ENCODE measurements around the gene USP17L10.
"Not testable (repeated sequence)": the region's sequence is repeated elsewhere in the genome, so short reads cannot be mapped to it uniquely, and the experiment has no call there.

Gene USP17L10

GRCh38 chr4:9210357-9210756, at the start of gene USP17L10:
Gene USP17L10, plus strand, starts transcription at chr4:9210657. Its CDS starts 0 bp downstream, at chr4:9210657.
- DNase-seq = not testable (repeated sequence)

- not testable (repeated sequence) for DNase-seq
Measured at GRCh38 chr4:9165990-9166389, 44.5 kb upstream of the USP17L10 start.

DNA sequence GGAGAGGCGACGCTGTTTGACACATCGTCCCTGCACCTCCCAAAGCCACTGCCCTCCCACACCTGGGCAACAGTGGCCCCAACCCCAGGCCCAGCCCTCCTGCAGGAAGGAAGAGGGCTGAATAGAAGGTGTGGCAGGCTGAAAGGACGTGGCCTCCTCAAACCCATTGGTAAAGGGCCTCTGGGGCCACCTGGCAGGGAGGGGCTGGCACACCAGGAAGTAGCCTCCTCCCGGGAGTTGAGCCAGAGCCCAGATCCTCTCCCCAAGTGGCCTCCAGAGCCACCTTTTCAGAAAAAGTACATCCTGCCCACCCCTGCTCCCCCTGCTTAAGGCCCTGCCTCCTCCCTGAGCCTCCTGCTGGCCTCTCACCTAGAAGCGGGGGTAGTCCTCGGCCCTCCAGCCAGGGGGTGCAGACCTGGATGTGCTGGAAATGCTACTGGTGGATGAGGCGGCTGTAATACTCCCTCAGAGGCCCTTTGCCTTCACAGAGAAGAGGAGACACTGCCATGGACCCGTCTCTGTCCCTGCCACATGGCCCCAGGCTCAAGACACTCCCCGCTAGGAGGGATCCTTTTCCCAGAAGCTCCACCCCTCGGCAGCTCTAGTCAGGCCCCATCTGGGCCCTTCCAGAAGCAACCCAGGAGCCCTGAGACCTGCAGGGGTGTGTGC, 40.5 kb upstream of the USP17L10 start, which contains the start of gene FAM90A26:
Gene FAM90A26, plus strand, starts transcription at position 619 of the 669 bp plus-strand sequence. CDS start 2,764 bp downstream, outside the sequence.
- not testable (repeated sequence) for DNase-seq

DNA sequence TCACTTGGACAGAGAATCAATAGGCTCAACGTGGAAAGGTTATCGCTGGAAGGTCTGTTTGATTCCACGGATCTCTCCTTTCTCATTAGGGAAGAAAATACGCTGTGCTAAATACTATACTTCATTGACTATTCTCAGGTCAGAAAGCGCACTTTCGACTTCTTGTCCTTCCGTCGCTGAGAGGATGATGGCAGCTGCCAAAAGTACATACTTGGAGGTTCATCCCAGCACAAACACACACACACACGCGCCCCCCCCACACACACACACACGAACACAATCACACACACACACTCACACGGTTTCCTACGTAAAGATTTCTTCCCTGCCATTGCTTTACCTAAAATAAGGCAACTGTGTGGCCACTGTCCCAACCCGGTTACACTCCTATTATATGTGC, 4.2 kb downstream of the USP17L10 start:
- not testable (repeated sequence) for DNase-seq

- not testable (repeated sequence) for DNase-seq
Measured at GRCh38 chr4:9215105-9215504, 4.6 kb downstream of the USP17L10 start, which contains the start of gene USP17L11. Gene USP17L11, plus strand, starts transcription at chr4:9215405. Its CDS starts 0 bp downstream, at chr4:9215405.

DNA sequence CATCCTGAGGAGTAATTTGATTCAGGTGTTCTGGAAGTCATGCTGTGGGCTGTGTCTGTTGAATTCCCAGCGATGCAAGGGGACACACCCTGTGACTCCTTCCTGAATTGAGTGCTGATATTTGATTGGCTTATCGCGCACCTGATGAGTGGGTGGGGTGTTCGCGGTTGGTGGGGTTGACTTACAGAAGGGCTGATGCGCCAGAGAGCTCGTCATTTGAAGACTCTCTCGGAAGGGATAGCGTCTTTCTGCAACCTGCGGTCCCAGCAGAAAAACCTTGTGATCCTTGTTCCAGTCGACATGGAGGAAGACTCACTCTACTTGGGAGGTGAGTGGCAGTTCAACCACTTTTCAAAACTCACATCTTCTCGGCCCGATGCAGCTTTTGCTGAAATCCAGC, 9.4 kb downstream of the USP17L10 start, which contains the start of gene USP17L12:
Gene USP17L12, plus strand, starts transcription at position 301 of the 400 bp plus-strand sequence. Its CDS starts 0 bp downstream, at position 301.
- not testable (repeated sequence) for DNase-seq

DNA sequence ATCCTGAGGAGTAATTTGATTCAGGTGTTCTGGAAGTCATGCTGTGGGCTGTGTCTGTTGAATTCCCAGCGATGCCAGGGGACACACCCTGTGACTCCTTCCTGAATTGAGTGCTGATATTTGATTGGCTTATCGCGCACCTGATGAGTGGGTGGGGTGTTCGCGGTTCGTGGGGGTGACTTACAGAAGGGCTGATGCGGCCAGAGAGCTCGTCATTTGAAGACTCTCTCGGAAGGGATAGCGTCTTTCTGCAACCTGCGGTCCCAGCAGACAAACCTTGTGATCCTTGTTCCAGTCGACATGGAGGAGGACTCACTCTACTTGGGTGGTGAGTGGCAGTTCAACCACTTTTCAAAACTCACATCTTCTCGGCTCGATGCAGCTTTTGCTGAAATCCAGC, 14.1 kb downstream of the USP17L10 start, which contains the start of gene USP17L13:
Gene USP17L13, plus strand, starts transcription at position 301 of the 400 bp plus-strand sequence. Its CDS starts 0 bp downstream, at position 301.
- not testable (repeated sequence) for DNase-seq

DNA sequence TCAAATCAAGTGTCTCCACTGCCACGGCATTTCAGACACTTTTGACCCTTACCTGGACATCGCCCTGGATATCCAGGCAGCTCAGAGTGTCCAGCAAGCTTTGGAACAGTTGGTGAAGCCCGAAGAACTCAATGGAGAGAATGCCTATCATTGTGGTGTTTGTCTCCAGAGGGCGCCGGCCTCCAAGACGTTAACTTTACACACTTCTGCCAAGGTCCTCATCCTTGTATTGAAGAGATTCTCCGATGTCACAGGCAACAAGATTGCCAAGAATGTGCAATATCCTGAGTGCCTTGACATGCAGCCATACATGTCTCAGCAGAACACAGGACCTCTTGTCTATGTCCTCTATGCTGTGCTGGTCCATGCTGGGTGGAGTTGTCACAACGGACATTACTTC, 19.8 kb downstream of the USP17L10 start:
- not testable (repeated sequence) for DNase-seq

DNA sequence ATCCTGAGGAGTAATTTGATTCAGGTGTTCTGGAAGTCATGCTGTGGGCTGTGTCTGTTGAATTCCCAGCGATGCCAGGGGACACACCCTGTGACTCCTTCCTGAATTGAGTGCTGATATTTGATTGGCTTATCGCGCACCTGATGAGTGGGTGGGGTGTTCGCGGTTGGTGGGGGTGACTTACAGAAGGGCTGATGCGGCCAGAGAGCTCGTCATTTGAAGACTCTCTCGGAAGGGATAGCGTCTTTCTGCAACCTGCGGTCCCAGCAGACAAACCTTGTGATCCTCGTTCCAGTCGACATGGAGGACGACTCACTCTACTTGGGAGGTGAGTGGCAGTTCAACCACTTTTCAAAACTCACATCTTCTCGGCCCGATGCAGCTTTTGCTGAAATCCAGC, 23.6 kb downstream of the USP17L10 start, which contains the start of gene USP17L15:
Gene USP17L15, plus strand, starts transcription at position 301 of the 400 bp plus-strand sequence. Its CDS starts 0 bp downstream, at position 301.
- DNase-seq = not testable (repeated sequence)

GRCh38 chr4:9238461-9238860, 28.0 kb downstream of the USP17L10 start:
- DNase-seq = not testable (repeated sequence)

GRCh38 chr4:9243579-9243978, 33.1 kb downstream of the USP17L10 start, which contains the start of gene USP17L17:
Gene USP17L17, plus strand, starts transcription at chr4:9243879. Its CDS starts 0 bp downstream, at chr4:9243879.
- DNase-seq = not testable (repeated sequence)

DNA sequence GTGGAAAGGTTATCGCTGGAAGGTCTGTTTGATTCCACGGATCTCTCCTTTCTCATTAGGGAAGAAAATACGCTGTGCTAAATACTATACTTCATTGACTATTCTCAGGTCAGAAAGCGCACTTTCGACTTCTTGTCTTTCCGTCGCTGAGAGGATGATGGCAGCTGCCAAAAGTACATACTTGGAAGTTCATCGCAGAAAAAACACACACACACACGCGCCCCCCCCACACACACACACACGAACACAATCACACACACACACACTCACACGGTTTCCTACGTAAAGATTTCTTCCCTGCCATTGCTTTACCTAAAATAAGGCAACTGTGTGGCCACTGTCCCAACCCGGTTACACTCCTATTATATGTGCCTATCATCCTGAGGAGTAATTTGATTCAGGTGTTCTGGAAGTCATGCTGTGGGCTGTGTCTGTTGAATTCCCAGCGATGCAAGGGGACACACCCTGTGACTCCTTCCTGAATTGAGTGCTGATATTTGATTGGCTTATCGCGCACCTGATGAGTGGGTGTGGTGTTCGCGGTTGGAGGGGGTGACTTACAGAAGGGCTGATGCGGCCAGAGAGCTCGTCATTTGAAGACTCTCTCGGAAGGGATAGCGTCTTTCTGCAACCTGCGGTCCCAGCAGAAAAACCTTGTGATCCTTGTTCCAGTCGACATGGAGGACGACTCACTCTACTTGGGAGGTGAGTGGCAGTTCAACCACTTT, 37.7 kb downstream of the USP17L10 start, which contains the start of gene USP17L18:
Gene USP17L18, plus strand, starts transcription at position 678 of the 728 bp plus-strand sequence. Its CDS starts 0 bp downstream, at position 678.
- DNase-seq = not testable (repeated sequence)

GRCh38 chr4:9253078-9253477, 42.6 kb downstream of the USP17L10 start, which contains the start of gene USP17L19:
Gene USP17L19, plus strand, starts transcription at chr4:9253378. Its CDS starts 0 bp downstream, at chr4:9253378.
- not testable (repeated sequence) for DNase-seq

DNA sequence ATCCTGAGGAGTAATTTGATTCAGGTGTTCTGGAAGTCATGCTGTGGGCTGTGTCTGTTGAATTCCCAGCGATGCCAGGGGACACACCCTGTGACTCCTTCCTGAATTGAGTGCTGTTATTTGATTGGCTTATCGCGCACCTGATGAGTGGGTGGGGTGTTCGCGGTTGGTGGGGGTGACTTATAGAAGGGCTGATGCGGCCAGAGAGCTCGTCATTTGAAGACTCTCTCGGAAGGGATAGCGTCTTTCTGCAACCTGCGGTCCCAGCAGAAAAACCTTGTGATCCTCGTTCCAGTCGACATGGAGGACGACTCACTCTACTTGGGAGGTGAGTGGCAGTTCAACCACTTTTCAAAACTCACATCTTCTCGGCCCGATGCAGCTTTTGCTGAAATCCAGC, 47.4 kb downstream of the USP17L10 start, which contains the start of gene USP17L20:
Gene USP17L20, plus strand, starts transcription at position 301 of the 400 bp plus-strand sequence. Its CDS starts 0 bp downstream, at position 301.
- not testable (repeated sequence) for DNase-seq

Data from SIG-M5 (cell line).